ENCODE measurements around the gene TRIM71. TPM values are rescaled to one million over a fixed set of nuclear protein-coding genes. Genes with fewer than 3 reads are reported as not detected.

Gene TRIM71
- total and polyA plus RNA-seq, 2 of the 13 experiments (the other 11 are each of a cell fraction or from before 2014, with no cell fraction given): 21.7 to 76.9 TPM

- peak; percentile 15; the same call in 1 of the 2 replicates for TF ChIP-seq ZNF574 (CRISPR knock-in tag; IDR thresholded peaks at IDR 0.05)
- peak; percentile 94 for TF ChIP-seq CREM (IDR thresholded peaks at IDR 0.05)
- TF ChIP-seq CREM (CRISPR knock-in tag; IDR thresholded peaks at IDR 0.05): no peak
- TF ChIP-seq ZNF710 (CRISPR knock-in tag; IDR thresholded peaks at IDR 0.05; ENCODE audit: borderline replicate concordance): peak; percentile 97
- TF ChIP-seq CBX5 (CRISPR knock-in tag; IDR thresholded peaks at IDR 0.05; ENCODE audit: borderline replicate concordance): peak; percentile 63; the same call in 1 of the 2 replicates
- TF ChIP-seq ZSCAN25 (CRISPR knock-in tag; IDR thresholded peaks at IDR 0.05): no peak
- TF ChIP-seq MXD3 (CRISPR knock-in tag; IDR thresholded peaks at IDR 0.05): no peak
- TF ChIP-seq KDM2A (CRISPR knock-in tag; IDR thresholded peaks at IDR 0.05; ENCODE audit: borderline replicate concordance, low read depth): no peak
- TF ChIP-seq AGO1 (IDR thresholded peaks at IDR 0.05; ENCODE audit: low read depth, low read length, poor library complexity, severe bottlenecking): no peak
- TF ChIP-seq TSC22D2 (CRISPR knock-in tag; IDR thresholded peaks at IDR 0.05; ENCODE audit: borderline replicate concordance): no peak
- no peak for TF ChIP-seq FOXM1 (CRISPR knock-in tag; IDR thresholded peaks at IDR 0.05)
- no peak for TF ChIP-seq KLF9 (CRISPR knock-in tag; IDR thresholded peaks at IDR 0.05; ENCODE audit: low read depth)
- TF ChIP-seq ETS1 (CRISPR knock-in tag; IDR thresholded peaks at IDR 0.05): no peak
- peak; percentile 86 for TF ChIP-seq FOXK2 (IDR thresholded peaks at IDR 0.05)
- TF ChIP-seq MTERF4 (CRISPR knock-in tag; IDR thresholded peaks at IDR 0.05): no peak
- no peak for TF ChIP-seq KLF11 (CRISPR knock-in tag; IDR thresholded peaks at IDR 0.05)
- TF ChIP-seq ATAD3A (CRISPR knock-in tag; IDR thresholded peaks at IDR 0.05): no peak
- TF ChIP-seq PBX3 (CRISPR knock-in tag; IDR thresholded peaks at IDR 0.05; ENCODE audit: borderline replicate concordance): no peak
- TF ChIP-seq REPIN1 (CRISPR knock-in tag; IDR thresholded peaks at IDR 0.05; ENCODE audit: borderline replicate concordance, low read depth): no peak
- TF ChIP-seq MZF1 (CRISPR knock-in tag; IDR thresholded peaks at IDR 0.05; ENCODE audit: borderline replicate concordance): no peak
- peak; percentile 92 for TF ChIP-seq NCOR1 (IDR thresholded peaks at IDR 0.05; ENCODE audit: borderline replicate concordance, low read length)
Observed at GRCh38 chr3:32840086-32840841, 22.5 kb downstream of the TRIM71 start (continued).

Measured in HepG2 (cell line).